GM20431 (cell line): Measurements from ENCODE around the gene EOLA1.
"Not testable (repeated sequence)": the region's sequence is repeated elsewhere in the genome, so short reads cannot be mapped to it uniquely, and the experiment has no call there.

ENCODE experiments used
- in situ Hi-C: fragments of 300-500 bp; cut with MseI, MboI; formaldehyde crosslinking; loops from one replicate; pipeline ENCODE4 v1.15.0; 2020; ENCODE audit warnings: low sequenced_read_pairs; ENCODE audit not compliant: unreplicated experiment

EOLA1 gene

GRCh38 chrX:149539283-149540130 lies 1.3 kb upstream of the EOLA1 start:
- in situ Hi-C loops, result no loop called here

GRCh38 chrX:149540131-149540620 lies 636 bp upstream of the EOLA1 start:
- in situ Hi-C loops, result no loop called here

GRCh38 chrX:149541521-149542047 lies 772 bp downstream of the EOLA1 start:
- in situ Hi-C loops, result no loop called here

- in situ Hi-C loops, result not testable (repeated sequence)
Observed at GRCh38 chrX:149545545-149546543, 5.0 kb downstream of the EOLA1 start.

- in situ Hi-C loops, result not testable (repeated sequence)
Observed at GRCh38 chrX:149546962-149547361, 6.2 kb downstream of the EOLA1 start.

GRCh38 chrX:149547782-149548181 lies 7.0 kb downstream of the EOLA1 start:
- in situ Hi-C loops, result not testable (repeated sequence)

GRCh38 chrX:149549701-149550100 lies 8.9 kb downstream of the EOLA1 start, which contains the start of gene HSFX3:
Gene HSFX3, minus strand, starts transcription at chrX:149549924. Its CDS starts 72 bp downstream, at chrX:149549852.
- in situ Hi-C loops, result not testable (repeated sequence)

- in situ Hi-C loops, result not testable (repeated sequence)
Observed at GRCh38 chrX:149550454-149550853, 9.6 kb downstream of the EOLA1 start.

- in situ Hi-C loops, result not testable (repeated sequence)
Observed at GRCh38 chrX:149551245-149551938, 10.6 kb downstream of the EOLA1 start.

GRCh38 chrX:149551939-149552248 lies 11.1 kb downstream of the EOLA1 start:
- in situ Hi-C loops, result not testable (repeated sequence)

- in situ Hi-C loops, result not testable (repeated sequence)
Observed at GRCh38 chrX:149555251-149555650, 14.4 kb downstream of the EOLA1 start.

- in situ Hi-C loops, result no loop called here
Observed at GRCh38 chrX:149563359-149563758, 22.5 kb downstream of the EOLA1 start.

- in situ Hi-C loops, result no loop called here
Observed at GRCh38 chrX:149567621-149568417, 27.0 kb downstream of the EOLA1 start.

- in situ Hi-C loops, result no loop called here
Observed at GRCh38 chrX:149568701-149569296, 28.0 kb downstream of the EOLA1 start.

- in situ Hi-C loops, result no loop called here
Observed at GRCh38 chrX:149569770-149570169, 29.0 kb downstream of the EOLA1 start.

GRCh38 chrX:149570668-149571067 lies 29.9 kb downstream of the EOLA1 start:
- in situ Hi-C loops, result no loop called here

- in situ Hi-C loops, result no loop called here
Observed at GRCh38 chrX:149571770-149572169, 31.0 kb downstream of the EOLA1 start.

GRCh38 chrX:149572743-149573142 lies 31.9 kb downstream of the EOLA1 start:
- in situ Hi-C loops, result no loop called here

GRCh38 chrX:149573456-149573855 lies 32.6 kb downstream of the EOLA1 start:
- in situ Hi-C loops, result not testable (repeated sequence)
